HCT116 (cell line): ENCODE measurements around the gene UMAD1.

Experiments used
- CEBPB ChIP-seq: IDR thresholded peaks from 2 replicates; pipeline ENCODE4 v1.6.1; 2012; ENCODE audit warnings: low read depth
- ELF1 ChIP-seq: IDR thresholded peaks from 2 replicates; pipeline ENCODE4 v1.6.1; 2012; ENCODE audit warnings: low read depth, borderline replicate concordance
- EZH2 ChIP-seq: fragments of 200-600 bp; sonication (generic); IDR thresholded peaks from 2 replicates; pipeline ENCODE4 v1.6.1; 2017; ENCODE audit warnings: antibody characterized with exemption, mixed run types
- EZH2phosphoT487 ChIP-seq: fragments of 200-600 bp; IDR thresholded peaks from 2 replicates; pipeline ENCODE4 v1.6.1; 2018; ENCODE audit warnings: antibody characterized with exemption, borderline replicate concordance
- POLR2A ChIP-seq: IDR thresholded peaks from 2 replicates; pipeline ENCODE4 v1.7.0; 2011; ENCODE audit warnings: borderline replicate concordance; ENCODE audit not compliant: insufficient read depth, insufficient read length; ENCODE audit errors: extremely low read depth
- SIN3A ChIP-seq: IDR thresholded peaks from 2 replicates; pipeline ENCODE4 v1.6.1; 2012; ENCODE audit warnings: low read depth
- SP1 ChIP-seq: IDR thresholded peaks from 2 replicates; pipeline ENCODE4 v1.6.1; 2012; ENCODE audit warnings: low read depth
- TCF7L2 ChIP-seq: IDR thresholded peaks from 2 replicates; pipeline ENCODE4 v1.7.0; 2011; ENCODE audit warnings: borderline replicate concordance, inconsistent platforms; ENCODE audit not compliant: insufficient read depth, insufficient read length; ENCODE audit errors: extremely low read depth
- ZNF274 ChIP-seq: fragments of 200-500 bp; sonication (Bioruptor generic); IDR thresholded peaks from 2 replicates; pipeline ENCODE4 v1.6.1; 2014; ENCODE audit warnings: mild to moderate bottlenecking, low read depth, low read length, inconsistent platforms
- TF ChIP-seq, protein P1 (sequence below), 3 experiments: fragments of 200-600 bp in 1 of 3; sonication (generic) in 1 of 3; IDR thresholded peaks in 2 of 3; conservative IDR thresholded peaks in 1 of 3; 2 replicates each; pipeline ENCODE4 v1.5.1; 2012 to 2017; ENCODE audit warnings: low read depth in 2 of 3, low read length in 2 of 3, antibody characterized with exemption in 1 of 3, borderline replicate concordance in 1 of 3, control low read depth in 1 of 3, mild to moderate bottlenecking in 1 of 3, mixed read lengths in 1 of 3, mixed run types in 1 of 3, moderate library complexity in 1 of 3; ENCODE audit not compliant: insufficient read depth in 1 of 3
- TF ChIP-seq, protein P2 (sequence below): IDR thresholded peaks from 2 replicates; pipeline ENCODE4 v1.6.1; 2011; ENCODE audit warnings: mild to moderate bottlenecking, low read length, moderate library complexity; ENCODE audit not compliant: insufficient replicate concordance; ENCODE audit errors: extremely low read depth
- TF ChIP-seq, protein P3 (sequence below): IDR thresholded peaks from 2 replicates; pipeline ENCODE4 v1.6.1; 2012

DNA sequence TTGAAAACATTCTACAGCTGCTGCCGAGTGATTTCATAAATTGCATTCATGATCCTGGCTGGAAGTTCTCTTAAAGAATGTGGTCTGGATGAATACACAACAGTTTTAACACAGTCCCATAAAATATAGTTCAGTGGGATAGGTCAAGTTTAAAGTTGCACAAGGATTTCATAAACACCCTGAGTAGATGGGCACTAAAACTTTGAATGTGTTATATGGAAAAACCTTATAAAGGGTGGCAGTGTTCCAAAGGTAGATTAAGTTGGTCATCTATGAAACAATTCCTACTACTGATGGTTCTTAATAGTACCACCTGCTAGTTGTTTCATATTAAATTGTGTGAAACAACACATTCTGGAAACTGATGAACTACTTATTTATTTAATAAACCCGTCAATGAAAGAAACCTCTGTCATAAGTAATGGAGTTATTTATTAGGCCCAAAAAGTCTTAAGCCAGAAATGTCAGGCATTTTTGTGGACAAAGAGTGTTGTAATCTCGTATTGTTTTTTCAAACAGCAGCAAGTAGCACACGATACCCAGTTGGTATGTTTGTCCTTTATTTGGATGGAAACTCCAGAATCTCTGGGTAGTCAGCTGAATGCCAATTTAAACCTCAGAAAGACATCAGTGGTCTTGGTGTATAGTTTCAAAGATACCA lies 92.2 kb downstream of the UMAD1 start:
- TF ChIP-seq EZH2phosphoT487 (no peak), ELF1 (no peak), TCF7L2 (no peak), SP1 (no peak), ZNF274 (no peak), EZH2 (no peak), POLR2A (no peak), SIN3A (no peak), CEBPB (no peak)
- TF ChIP-seq, protein P1, sequence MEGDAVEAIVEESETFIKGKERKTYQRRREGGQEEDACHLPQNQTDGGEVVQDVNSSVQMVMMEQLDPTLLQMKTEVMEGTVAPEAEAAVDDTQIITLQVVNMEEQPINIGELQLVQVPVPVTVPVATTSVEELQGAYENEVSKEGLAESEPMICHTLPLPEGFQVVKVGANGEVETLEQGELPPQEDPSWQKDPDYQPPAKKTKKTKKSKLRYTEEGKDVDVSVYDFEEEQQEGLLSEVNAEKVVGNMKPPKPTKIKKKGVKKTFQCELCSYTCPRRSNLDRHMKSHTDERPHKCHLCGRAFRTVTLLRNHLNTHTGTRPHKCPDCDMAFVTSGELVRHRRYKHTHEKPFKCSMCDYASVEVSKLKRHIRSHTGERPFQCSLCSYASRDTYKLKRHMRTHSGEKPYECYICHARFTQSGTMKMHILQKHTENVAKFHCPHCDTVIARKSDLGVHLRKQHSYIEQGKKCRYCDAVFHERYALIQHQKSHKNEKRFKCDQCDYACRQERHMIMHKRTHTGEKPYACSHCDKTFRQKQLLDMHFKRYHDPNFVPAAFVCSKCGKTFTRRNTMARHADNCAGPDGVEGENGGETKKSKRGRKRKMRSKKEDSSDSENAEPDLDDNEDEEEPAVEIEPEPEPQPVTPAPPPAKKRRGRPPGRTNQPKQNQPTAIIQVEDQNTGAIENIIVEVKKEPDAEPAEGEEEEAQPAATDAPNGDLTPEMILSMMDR (IDR thresholded peaks at IDR 0.05 in 2 of 3, conservative IDR thresholded peaks at IDR 0.05 in 1 of 3; ENCODE audit: borderline replicate concordance in 1 of 3, insufficient read depth in 1 of 3, low read depth in 2 of 3, low read length in 2 of 3): no peak
- TF ChIP-seq, protein P2, sequence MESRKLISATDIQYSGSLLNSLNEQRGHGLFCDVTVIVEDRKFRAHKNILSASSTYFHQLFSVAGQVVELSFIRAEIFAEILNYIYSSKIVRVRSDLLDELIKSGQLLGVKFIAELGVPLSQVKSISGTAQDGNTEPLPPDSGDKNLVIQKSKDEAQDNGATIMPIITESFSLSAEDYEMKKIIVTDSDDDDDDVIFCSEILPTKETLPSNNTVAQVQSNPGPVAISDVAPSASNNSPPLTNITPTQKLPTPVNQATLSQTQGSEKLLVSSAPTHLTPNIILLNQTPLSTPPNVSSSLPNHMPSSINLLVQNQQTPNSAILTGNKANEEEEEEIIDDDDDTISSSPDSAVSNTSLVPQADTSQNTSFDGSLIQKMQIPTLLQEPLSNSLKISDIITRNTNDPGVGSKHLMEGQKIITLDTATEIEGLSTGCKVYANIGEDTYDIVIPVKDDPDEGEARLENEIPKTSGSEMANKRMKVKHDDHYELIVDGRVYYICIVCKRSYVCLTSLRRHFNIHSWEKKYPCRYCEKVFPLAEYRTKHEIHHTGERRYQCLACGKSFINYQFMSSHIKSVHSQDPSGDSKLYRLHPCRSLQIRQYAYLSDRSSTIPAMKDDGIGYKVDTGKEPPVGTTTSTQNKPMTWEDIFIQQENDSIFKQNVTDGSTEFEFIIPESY: no peak
- TF ChIP-seq, protein P3, sequence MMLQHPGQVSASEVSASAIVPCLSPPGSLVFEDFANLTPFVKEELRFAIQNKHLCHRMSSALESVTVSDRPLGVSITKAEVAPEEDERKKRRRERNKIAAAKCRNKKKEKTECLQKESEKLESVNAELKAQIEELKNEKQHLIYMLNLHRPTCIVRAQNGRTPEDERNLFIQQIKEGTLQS: no peak
